Psoas muscle (tissue), 8 donors: ENCODE data around the gene REG3G. TPM values are rescaled to one million over a fixed set of nuclear protein-coding genes. Genes with fewer than 3 reads are reported as not detected.

ENCODE experiments used
- ATAC-seq, 4 donors: fragments of 200-7000 bp; cut with Tn5 transposase; one replicate each; pipeline ENCODE4 v1.9.1; 2020; ENCODE audit warnings: moderate library complexity in 3 of 4, mild to moderate bottlenecking in 2 of 4
- DNase-seq, 2 donors: peaks; one replicate each; pipeline ENCODE4 v3.0.0-alpha.2; 2020
- H3K27ac ChIP-seq: fragments of 200-600 bp; one replicate; pipeline ENCODE4 v1.8.0; 2022
- H3K27me3 ChIP-seq, 3 donors: fragments of 200-600 bp in 1 of 3; one replicate each; pipeline versions ENCODE4 v1.6.1 to v1.8.0; 2013 to 2022; ENCODE audit warnings: low read length in 2 of 3, mild to moderate bottlenecking in 2 of 3, moderate library complexity in 1 of 3; ENCODE audit not compliant: insufficient read depth in 3 of 3
- H3K36me3 ChIP-seq, 2 donors: fragments of 200-600 bp in 1 of 2; one replicate each; pipeline versions ENCODE4 v1.6.1 to v1.8.0; 2013 to 2022; ENCODE audit warnings: low read depth in 1 of 2, mild to moderate bottlenecking in 1 of 2, moderate library complexity in 1 of 2; ENCODE audit not compliant: insufficient read depth in 1 of 2
- H3K4me1 ChIP-seq: fragments of 200-600 bp; one replicate; pipeline ENCODE4 v1.8.0; 2022
- H3K4me3 ChIP-seq: fragments of 200-600 bp; one replicate; pipeline ENCODE4 v1.8.0; 2022; ENCODE audit warnings: mild to moderate bottlenecking
- H3K9me3 ChIP-seq: fragments of 200-600 bp; one replicate; pipeline ENCODE4 v1.8.0; 2022
- WGBS, 3 donors: extraction: QIAGEN DNeasy Blood & Tissue Kit; methylation state at CpG; one replicate each; pipeline versions ENCODE4 v1.1.6 to v1.1.7; 2013; 5-methylcytosine and 5-hydroxymethylcytosine counted together
- intact Hi-C, 2 donors: fragments of 100-400 bp; cut with DNase I; formaldehyde crosslinking; loops; one replicate each; pipeline versions ENCODE4 v1.11.0 to v1.14.2; 2022
- polyA plus RNA-seq, 3 donors: library from polyadenylated mRNA; stranded (reverse); fragments of 200-250 nt; gene quantifications; one replicate each; pipeline ENCODE4 v1.2.3, GENCODE V29; 2013
- total RNA-seq, 4 donors: library from RNA; stranded (reverse); fragmentation: NEBNext Ultra II Directional in 2 of 4; extraction: Animal tissue kit (Norgen Biotek cat#: 25700) in 2 of 4; gene quantifications; one replicate each; pipeline versions ENCODE4 v1.2.1 to v1.2.4, GENCODE V29; 2021 to 2023
- TF ChIP-seq, protein P1 (sequence below): fragments of 200-600 bp; IDR thresholded peaks from one replicate; pipeline ENCODE4 v1.8.0; 2022; ENCODE audit warnings: antibody characterized with exemption
- donor health status: healthy with polysubstance abuse.
- donor health status: DM: no; HTN: no; CAD: no; lungs with moderate emphysema.
- donor health status: Bipolar disorder and iron deficiency.
- donor health status: healthy.
- donor health status: DM: yes; HTN: yes; CAD: no.
- donor health status: DM: no; HTN: no; CAD: no.
- donor health status: DM: no; HTN: no; CAD: no.
- donor health status: DM: yes; HTN: yes; CAD: no.

The REG3G gene
- total and polyA plus RNA-seq, 7 donors = 0.23 TPM; not detected in 6

DNA sequence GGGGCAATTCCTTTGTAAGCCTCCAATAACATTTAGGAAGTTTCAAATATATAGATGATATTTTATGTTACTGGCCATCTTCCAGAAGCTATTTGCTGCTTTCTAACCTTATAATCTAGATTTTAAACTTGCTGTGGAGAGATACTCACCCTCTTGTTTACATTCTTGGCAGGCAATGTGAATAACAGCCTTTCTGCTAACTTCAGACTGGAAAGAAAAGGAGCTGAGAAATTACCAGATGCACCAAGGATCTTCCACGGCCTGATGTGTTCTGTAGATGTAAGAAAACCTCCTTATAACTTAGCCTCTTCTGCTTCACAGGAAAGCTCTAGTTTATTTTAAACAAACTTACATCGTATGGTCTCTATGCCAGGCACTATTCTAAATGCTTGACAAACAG lies 45.6 kb downstream of the REG3G start:
- DNase-seq (no peak), ATAC-seq (no peak)
- no peak overlapping the region for H3K4me3 ChIP-seq
- H3K36me3 ChIP-seq = no peaks in the 10 kb centered on the region
- TF ChIP-seq, protein P1, sequence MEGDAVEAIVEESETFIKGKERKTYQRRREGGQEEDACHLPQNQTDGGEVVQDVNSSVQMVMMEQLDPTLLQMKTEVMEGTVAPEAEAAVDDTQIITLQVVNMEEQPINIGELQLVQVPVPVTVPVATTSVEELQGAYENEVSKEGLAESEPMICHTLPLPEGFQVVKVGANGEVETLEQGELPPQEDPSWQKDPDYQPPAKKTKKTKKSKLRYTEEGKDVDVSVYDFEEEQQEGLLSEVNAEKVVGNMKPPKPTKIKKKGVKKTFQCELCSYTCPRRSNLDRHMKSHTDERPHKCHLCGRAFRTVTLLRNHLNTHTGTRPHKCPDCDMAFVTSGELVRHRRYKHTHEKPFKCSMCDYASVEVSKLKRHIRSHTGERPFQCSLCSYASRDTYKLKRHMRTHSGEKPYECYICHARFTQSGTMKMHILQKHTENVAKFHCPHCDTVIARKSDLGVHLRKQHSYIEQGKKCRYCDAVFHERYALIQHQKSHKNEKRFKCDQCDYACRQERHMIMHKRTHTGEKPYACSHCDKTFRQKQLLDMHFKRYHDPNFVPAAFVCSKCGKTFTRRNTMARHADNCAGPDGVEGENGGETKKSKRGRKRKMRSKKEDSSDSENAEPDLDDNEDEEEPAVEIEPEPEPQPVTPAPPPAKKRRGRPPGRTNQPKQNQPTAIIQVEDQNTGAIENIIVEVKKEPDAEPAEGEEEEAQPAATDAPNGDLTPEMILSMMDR = no peak
- H3K27me3 ChIP-seq = no peaks in the 10 kb centered on the region
- intact Hi-C loops = no loop called here
- WGBS, 3 donors = 59 to 73% (median 73%) methylated on average over 2 of the region's 2 CpGs
- H3K27ac ChIP-seq = no peak overlapping the region
- no peaks in the 10 kb centered on the region for H3K4me1 ChIP-seq
- no peaks in the 10 kb centered on the region for H3K9me3 ChIP-seq

Other genes starting within 250 kb of the REG3G start
- gene REG1B, start 62.3 kb downstream of the REG3G start, total RNA-seq = under 1 TPM in 2 of 4 donors, not detected in 2; 0.38 to 0.52 TPM
- 1 to 10 TPM in 1 of 3 donors, under 1 TPM in 1, not detected in 1; 0.80 to 2.2 TPM for gene REG1B, start 62.3 kb downstream of the REG3G start, polyA plus RNA-seq
- gene REG1A, start 94.8 kb downstream of the REG3G start, total RNA-seq = under 1 TPM in 2 of 4 donors, not detected in 2; 0.55 to 0.95 TPM
- gene REG1A, start 94.8 kb downstream of the REG3G start, polyA plus RNA-seq = 1 to 10 TPM in 2 of 3 donors, under 1 TPM in 1; 0.13 to 8.3 (median 2.1) TPM
- gene REG3A, start 134.1 kb downstream of the REG3G start, total RNA-seq = not detected
- gene REG3A, start 134.1 kb downstream of the REG3G start, polyA plus RNA-seq = under 1 TPM in 1 of 3 donors, not detected in 2; 0.53 TPM